GM18507 (cell line): Measurements from ENCODE around the gene MYO9A.

Experiments
- DNase-seq: peaks from one replicate; pipeline ENCODE4 v3.0.0; 2011; ENCODE audit warnings: low read depth; ENCODE audit not compliant: insufficient read length; ENCODE audit errors: extremely low spot score
- FAIRE-seq: peaks from 2 replicates; lab custom pipeline; 2011; peaks lifted over from hg19 to GRCh38; lab: Jason Lieb, UNC

Gene MYO9A

GRCh38 chr15:71997691-71998090 lies 120.3 kb downstream of the MYO9A start:
- DNase-seq (no peak), FAIRE-seq (no peak)

GRCh38 chr15:71975816-71976150 lies 142.2 kb downstream of the MYO9A start:
- DNase-seq (no peak), FAIRE-seq (no peak)

DNA sequence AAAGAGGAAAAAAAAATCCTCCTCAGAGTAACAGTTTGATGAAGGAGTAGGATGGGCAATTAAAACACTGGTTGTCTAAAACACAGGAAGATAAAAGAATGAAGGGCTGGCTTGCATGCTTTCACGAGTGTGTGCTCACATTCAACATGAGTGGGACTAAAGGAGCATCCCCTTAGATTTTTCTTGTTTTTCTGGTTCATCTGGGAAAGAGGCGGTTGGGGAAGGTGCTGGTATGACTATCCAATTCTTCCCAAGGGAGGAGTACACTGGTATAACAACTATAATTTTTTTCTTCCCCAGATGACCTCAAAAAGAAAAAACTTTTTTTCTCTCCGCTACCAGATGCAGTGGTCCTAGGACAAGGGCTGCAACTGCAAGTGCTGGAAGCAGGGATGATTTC lies 143.7 kb downstream of the MYO9A start:
- FAIRE-seq (no peak), DNase-seq (no peak)

- FAIRE-seq (no peak), DNase-seq (no peak)
Measured at GRCh38 chr15:71973366-71973765, 144.6 kb downstream of the MYO9A start.

- FAIRE-seq = no peak
- no peak for DNase-seq
Measured at GRCh38 chr15:71971905-71972304, 146.0 kb downstream of the MYO9A start.

DNA sequence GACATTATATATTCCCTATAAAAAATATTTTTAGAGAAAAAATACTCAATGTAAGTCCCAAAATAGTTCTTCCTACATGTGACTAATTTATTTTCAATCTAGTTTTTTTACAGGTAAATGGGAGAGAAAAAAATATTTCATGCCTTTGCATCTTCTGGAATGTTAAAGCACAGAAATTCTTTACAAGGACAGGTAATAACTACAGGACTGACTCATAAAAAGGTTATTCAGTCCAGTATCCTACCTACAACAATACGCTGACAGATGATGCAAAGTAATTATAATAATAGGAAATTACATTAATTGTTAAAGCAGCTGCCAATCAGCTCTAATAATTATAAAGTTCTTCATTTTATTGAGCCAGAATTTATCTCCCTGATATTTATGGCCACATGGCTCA lies 147.5 kb downstream of the MYO9A start:
- no peak for DNase-seq
- FAIRE-seq = no peak

- DNase-seq (no peak), FAIRE-seq (peak; percentile 44)
Measured at GRCh38 chr15:71962537-71962936, 155.4 kb downstream of the MYO9A start.

DNA sequence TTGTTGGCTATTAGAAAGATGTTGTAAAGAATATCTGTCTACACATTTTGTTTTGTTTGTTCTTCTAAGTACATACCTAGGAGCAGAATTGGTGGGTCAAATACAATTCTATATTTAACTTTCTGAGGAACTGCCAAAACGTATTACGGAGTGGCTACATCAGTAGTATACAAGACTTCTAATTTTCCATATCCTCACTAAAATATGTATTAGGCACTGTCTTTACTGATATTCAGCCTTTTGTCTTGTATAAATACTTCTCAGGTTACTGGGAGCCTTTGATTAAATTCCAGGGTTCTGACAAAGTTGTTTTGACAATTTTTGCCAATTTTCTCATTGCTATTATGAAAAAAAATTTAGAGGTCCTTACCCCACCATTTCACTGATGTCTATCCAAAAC lies 160.9 kb downstream of the MYO9A start:
- DNase-seq (no peak), FAIRE-seq (no peak)

- DNase-seq (no peak), FAIRE-seq (no peak)
Measured at GRCh38 chr15:71951134-71951533, 166.8 kb downstream of the MYO9A start.

DNA sequence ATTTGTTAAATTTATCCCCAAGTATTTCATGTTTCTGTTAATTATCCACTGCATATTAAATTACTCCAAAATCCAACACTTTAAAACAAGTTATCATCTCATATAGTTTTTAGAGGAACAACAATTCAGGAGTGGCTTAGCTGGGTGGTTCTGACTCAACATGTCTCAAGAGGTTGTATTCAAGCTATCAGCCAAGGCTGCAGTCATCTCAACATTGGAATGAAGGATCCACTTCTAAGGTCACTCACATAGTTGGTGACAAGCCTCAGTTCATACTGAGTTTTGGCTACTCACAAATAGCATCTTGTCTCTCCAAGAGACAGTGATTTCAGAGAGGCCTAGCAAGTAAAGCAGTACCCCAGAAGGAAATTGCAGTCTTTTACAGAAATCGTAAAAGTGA lies 172.9 kb downstream of the MYO9A start:
- FAIRE-seq (no peak), DNase-seq (no peak)

- DNase-seq (no peak), FAIRE-seq (no peak)
Measured at GRCh38 chr15:71943806-71944205, 174.1 kb downstream of the MYO9A start.

DNA sequence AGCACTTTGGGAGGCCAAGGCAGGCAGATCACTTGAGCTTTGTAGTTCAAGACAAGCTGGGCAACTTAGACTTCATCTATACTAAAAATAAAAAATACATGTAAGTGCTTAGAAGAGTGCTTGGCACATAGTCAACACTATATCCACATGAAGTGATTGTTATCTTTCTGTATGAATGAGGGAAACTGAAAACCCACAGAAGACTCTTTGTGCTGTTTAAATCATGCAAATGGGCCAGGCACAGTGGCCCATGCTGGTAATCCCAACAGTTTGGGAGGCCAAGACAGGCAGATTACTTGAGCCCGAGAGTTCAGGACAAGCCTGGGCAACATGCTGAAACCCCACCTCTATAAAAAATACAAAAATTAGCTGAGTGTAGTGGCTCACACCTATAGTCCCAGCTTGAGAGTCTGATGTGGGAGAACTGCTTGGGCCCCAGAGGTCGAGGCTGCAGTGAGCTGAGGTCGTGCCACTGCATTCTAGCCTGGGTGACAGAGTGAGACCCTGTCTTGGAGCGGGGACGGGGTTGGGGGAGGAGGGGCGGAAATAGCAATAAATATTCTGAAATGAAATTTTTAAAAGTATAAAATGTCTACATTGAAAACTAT lies 177.9 kb downstream of the MYO9A start:
- FAIRE-seq (peak; percentile 26), DNase-seq (no peak)

GRCh38 chr15:71937650-71938311 lies 180.2 kb downstream of the MYO9A start:
- DNase-seq = no peak
- peak; percentile 60 for FAIRE-seq

DNA sequence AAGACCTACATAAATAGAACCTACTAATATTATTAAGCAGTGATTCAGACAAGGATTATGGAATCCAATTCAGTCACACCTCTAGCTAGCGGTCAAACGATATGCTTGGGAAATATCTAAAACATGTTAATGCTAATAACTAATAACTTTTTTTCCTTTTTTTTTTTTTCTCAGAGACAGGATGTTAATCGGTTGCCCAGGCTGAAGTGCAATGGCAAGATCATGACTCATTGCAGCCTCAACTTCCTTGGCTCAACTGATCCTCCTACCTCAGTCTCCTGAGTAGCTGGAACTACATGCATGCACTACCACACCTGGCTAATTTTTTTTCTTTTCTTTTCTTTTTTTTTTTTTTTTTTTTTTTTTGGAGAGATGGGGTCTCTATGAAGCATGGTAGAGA lies 183.5 kb downstream of the MYO9A start:
- no peak for DNase-seq
- FAIRE-seq = no peak

DNA sequence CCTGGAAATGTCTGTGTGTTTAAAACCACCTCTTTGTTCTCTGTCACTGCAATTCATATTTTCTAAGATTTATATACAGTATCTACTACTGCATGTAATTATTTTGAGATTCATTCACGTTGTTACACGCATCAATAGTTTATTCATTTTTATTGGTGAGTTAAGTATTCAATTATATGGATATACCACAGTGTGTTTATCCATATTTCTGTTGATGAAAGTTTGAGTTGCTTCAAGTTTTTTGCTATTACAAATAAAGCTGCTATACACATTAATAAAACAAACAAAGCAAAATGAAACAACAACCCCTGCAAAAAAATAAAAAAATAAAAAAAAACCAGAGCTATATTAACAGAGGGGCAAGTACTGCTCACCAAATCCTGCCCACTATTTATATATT lies 185.3 kb downstream of the MYO9A start:
- no peak for DNase-seq
- FAIRE-seq = no peak

- FAIRE-seq (no peak), DNase-seq (no peak)
Measured at GRCh38 chr15:71931261-71931660, 186.7 kb downstream of the MYO9A start.

- FAIRE-seq = no peak
- DNase-seq = no peak
Measured at GRCh38 chr15:71925145-71925544, 192.8 kb downstream of the MYO9A start.

DNA sequence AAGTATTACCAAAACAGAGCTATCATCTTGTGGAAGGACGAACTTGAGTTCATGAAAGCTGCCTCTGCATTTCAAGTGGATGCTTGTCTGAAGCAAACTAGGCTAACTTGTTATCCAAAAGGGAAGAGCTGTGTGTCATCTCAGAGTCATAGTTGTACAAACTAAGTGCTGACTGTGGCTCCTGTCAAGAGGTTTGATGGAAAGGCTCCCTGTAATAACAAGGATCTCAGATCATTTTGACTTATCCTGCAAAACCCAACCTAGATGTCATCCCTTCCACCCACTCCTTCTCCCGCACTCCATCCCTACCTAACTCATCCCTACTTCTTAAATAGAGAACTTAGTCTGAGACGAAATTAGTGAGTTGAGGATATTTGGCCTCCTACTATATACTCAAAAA lies 196.8 kb downstream of the MYO9A start:
- FAIRE-seq = no peak
- DNase-seq = no peak

DNA sequence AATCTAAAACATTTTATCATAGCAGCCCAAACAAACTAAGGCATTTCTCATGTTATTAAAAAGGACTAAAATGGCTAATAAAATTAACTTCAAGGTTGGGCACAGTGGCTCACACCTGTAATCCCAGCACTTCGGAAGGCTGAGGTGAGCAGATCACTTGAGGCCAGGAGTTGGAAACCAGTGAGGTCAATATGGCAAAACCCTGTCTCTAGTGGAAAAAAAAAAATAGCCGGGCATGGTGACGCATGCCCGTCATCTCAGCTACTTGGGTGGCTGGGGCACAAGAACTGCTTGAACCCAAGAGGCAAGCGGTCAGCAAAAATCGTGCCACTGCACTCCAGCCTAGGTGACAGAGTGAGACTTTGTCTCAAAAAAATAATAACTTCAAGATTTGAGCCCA lies 197.4 kb downstream of the MYO9A start:
- FAIRE-seq (no peak), DNase-seq (no peak)

DNA sequence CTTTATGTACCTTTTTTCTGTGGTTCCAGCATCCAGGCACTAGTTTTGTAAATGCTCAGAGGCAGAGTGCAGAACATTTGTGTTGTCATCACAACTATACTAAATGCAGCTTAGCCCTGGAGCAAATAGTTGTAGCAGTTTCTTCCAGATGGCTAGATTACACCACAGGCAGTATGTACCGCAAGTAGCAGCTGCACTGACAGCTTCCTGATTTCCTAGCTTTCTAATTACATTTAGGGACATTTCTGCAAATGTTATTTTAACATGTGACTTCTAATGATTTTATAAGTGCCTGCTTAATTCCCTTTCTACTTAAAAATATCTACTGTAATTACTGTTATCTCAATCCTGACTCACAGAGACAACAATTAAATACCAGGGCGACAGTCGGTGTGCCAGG lies 201.1 kb downstream of the MYO9A start:
- FAIRE-seq = no peak
- no peak for DNase-seq

GRCh38 chr15:71914092-71914491 lies 203.9 kb downstream of the MYO9A start:
- no peak for DNase-seq
- peak; percentile 26 for FAIRE-seq

DNA sequence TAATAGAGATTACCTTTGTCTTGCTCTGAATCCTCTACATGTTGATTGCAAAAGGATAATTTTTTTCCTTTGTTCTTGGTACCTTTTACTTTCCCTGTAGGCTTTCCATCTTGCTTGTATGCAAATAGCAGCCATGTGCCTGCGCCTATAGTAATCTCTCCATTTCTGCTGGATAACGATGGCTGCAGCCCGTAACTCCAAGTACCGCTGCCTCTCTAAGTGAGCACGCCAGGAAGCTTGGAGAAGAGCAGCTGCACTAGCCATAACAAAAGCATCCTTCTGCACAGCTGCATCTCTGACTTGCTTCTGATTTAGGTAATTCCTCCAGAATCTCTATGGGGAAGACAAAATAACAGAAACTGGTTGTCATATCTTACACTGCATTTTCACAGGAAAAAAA lies 218.3 kb downstream of the MYO9A start:
- no peak for FAIRE-seq
- no peak for DNase-seq
